Measurements from ENCODE around the gene ASL. TPM values are rescaled to one million over a fixed set of nuclear protein-coding genes. Genes with fewer than 3 reads are reported as not detected.

The ASL gene
- total and polyA plus RNA-seq, 4 donors = 10.4 to 33.2 (median 25.3) TPM

DNA sequence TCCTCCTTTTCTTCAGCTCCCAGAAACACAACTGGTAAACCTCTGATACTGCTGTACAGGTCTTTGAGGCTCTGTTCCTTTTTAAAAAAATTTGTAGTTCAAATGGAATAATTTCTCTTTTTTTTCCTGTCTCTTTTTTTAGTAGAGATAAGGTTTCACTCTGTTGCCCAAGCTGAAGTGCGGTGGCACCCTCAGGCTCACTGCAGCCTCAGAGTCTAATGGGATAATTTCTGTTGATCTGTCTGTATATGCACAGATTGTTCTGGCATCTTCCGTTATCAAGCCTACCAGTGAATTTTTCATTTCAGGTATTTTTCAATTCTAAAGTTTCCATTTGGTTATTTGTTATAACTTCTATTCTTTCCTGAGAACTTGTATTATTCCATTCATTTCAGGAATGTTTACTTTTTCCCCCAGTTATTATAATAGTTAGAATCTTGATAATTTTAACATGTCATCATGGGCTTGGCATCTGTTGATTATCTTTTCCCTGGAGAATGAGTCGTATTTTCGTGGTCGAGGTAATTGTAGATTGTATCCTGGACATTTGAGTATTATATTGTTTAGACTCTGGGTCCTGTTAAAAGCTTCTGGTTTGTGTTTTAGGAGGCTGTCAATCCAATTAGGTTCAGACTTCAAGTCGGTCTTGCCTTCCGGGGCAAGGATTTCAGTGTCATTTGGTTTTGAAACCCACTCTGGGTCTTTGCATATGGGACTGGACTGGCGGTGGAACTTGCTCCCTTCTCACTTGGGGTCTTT lies 63.6 kb downstream of the ASL start:
- peaks cover 14% of the 10 kb centered on the region for H3K4me1 ChIP-seq (ENCODE audit: control insufficient read depth, insufficient read depth, low read length)

DNA sequence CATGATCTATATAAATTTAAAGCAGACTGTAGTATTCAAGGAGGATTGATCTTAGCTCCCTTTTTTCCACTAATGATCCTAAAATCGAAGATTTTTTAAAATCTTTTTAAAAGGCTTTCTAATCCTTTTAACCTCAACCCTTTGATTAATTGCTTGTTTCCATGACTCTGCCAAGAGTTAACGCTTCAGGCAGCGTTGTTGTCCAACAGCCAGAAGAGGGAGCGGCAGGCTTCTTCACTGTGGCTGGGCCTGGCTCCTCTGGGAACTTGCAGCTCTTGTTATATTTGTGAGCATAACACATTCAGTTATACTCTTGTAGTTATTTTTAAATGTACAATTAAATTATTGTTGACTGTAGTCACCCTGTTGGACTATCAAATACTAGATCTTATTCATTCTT lies 65.3 kb downstream of the ASL start:
- no peak overlapping the region for H3K27ac ChIP-seq (ENCODE audit: low read depth, low read length)
- WGBS (ENCODE audit: insufficient coverage) = 43% methylated on average over 1 of the region's 4 CpGs
- H3K36me3 ChIP-seq (ENCODE audit: control insufficient read depth, insufficient read depth, low read length) = peaks cover 51% of the 10 kb centered on the region
- peak; percentile 26 to 86 (median 37) for DNase-seq (ENCODE audit: low read depth in 4 of 6, low spot score in 6 of 6)
- no peaks in the 10 kb centered on the region for H3K9me3 ChIP-seq (ENCODE audit: control insufficient read depth, insufficient read depth, low read length)
- no peaks in the 10 kb centered on the region for H3K27me3 ChIP-seq (ENCODE audit: control insufficient read depth, insufficient read depth, low read length)
- H3K4me3 ChIP-seq (ENCODE audit: low read depth, low read length) = no peak overlapping the region
- peaks cover 14% of the 10 kb centered on the region for H3K4me1 ChIP-seq (ENCODE audit: control insufficient read depth, insufficient read depth, low read length)

More for the DNA sequence above, 63.6 kb downstream of the ASL start:
- Histone ChIP-seq H3K27ac (ENCODE audit: low read depth, low read length) (no peak overlapping the region), H3K27me3 (ENCODE audit: control insufficient read depth, insufficient read depth, low read length) (no peaks in the 10 kb centered on the region), H3K4me3 (ENCODE audit: low read depth, low read length) (no peak overlapping the region), H3K36me3 (ENCODE audit: control insufficient read depth, insufficient read depth, low read length) (peaks cover 34% of the 10 kb centered on the region), H3K9me3 (ENCODE audit: control insufficient read depth, insufficient read depth, low read length) (no peaks in the 10 kb centered on the region)
- 40% methylated on average over 2 of the region's 8 CpGs for WGBS (ENCODE audit: insufficient coverage)
- no peak for DNase-seq (ENCODE audit: low read depth in 4 of 6, low spot score in 6 of 6)

DNA sequence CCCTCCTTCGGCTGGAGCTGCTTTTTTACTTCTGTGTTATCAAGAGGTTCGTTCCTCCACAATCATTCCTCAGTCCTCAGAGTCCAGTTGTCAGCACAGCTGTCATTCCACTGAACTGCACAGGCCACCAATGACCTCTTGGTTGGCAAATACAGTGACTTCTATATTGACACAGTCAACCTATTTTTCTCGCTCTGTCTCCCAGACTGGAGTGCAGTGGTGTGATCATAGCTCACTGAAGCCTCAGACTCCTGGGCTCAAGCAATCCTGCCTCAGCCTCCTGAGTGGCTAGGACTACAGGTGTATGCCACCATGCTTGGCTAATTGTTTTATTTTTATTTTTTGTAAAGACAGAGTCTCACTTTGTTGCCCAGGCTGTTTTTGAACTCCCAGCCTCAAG lies 66.7 kb downstream of the ASL start:
- peak in 1 of 6 donors; percentile 28 for DNase-seq (ENCODE audit: low read depth in 4 of 6, low spot score in 6 of 6)
- Histone ChIP-seq H3K4me1 (ENCODE audit: control insufficient read depth, insufficient read depth, low read length) (peaks cover 17% of the 10 kb centered on the region), H3K9me3 (ENCODE audit: control insufficient read depth, insufficient read depth, low read length) (no peaks in the 10 kb centered on the region), H3K4me3 (ENCODE audit: low read depth, low read length) (no peak overlapping the region), H3K27me3 (ENCODE audit: control insufficient read depth, insufficient read depth, low read length) (no peaks in the 10 kb centered on the region), H3K36me3 (ENCODE audit: control insufficient read depth, insufficient read depth, low read length) (peaks cover 52% of the 10 kb centered on the region), H3K27ac (ENCODE audit: low read depth, low read length) (no peak overlapping the region)
- WGBS (ENCODE audit: insufficient coverage) = 87% methylated on average over 3 of the region's 3 CpGs

DNA sequence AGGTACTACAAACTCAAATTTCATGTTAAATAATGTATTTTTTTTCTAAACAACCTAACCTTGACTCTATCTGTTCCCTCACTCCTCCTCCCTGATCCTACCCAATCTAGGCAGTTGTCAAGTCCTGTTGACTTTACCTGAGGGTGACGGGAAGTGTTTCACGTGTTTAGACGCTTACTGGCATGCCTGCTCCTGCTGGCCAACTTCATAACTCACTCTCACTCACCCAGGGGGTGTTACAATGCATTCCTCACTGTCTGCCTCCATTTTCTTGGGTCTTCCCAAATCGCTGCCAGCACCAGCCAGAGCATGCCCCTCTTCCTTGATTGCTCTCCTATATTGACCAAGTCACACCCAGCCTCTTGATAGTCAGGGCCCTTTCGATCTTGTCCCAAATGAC lies 67.4 kb downstream of the ASL start:
- Histone ChIP-seq H3K4me1 (ENCODE audit: control insufficient read depth, insufficient read depth, low read length) (peaks cover 17% of the 10 kb centered on the region), H3K27me3 (ENCODE audit: control insufficient read depth, insufficient read depth, low read length) (no peaks in the 10 kb centered on the region), H3K9me3 (ENCODE audit: control insufficient read depth, insufficient read depth, low read length) (no peaks in the 10 kb centered on the region), H3K4me3 (ENCODE audit: low read depth, low read length) (no peak overlapping the region), H3K36me3 (ENCODE audit: control insufficient read depth, insufficient read depth, low read length) (peaks cover 59% of the 10 kb centered on the region), H3K27ac (ENCODE audit: low read depth, low read length) (no peak overlapping the region)
- WGBS (ENCODE audit: insufficient coverage) = 78% methylated on average over 5 of the region's 5 CpGs
- no peak for DNase-seq (ENCODE audit: low read depth in 4 of 6, low spot score in 6 of 6)

Other genes starting within 250 kb of the ASL start
- gene VKORC1L1, start 202.7 kb upstream of the ASL start, total RNA-seq = 10 to 100 TPM; 16.5 to 34.7 TPM
- 10 to 100 TPM; 31.9 to 36.3 TPM for gene VKORC1L1, start 202.7 kb upstream of the ASL start, polyA plus RNA-seq (ENCODE audit: insufficient read length in 2 of 2)
- gene GUSB, start 93.6 kb upstream of the ASL start, total RNA-seq = 10 to 100 TPM; 20.8 to 30.4 TPM
- 10 to 100 TPM; 35.0 to 49.7 TPM for gene GUSB, start 93.6 kb upstream of the ASL start, polyA plus RNA-seq (ENCODE audit: insufficient read length in 2 of 2)
- gene CRCP, start 39.0 kb downstream of the ASL start, total RNA-seq = 10 to 100 TPM; 34.5 to 35.9 TPM
- gene CRCP, start 39.0 kb downstream of the ASL start, polyA plus RNA-seq (ENCODE audit: insufficient read length in 2 of 2) = 10 to 100 TPM; 40.2 to 42.7 TPM
- gene TPST1, start 129.5 kb downstream of the ASL start, total RNA-seq = 10 to 100 TPM; 59.6 to 77.4 TPM
- gene TPST1, start 129.5 kb downstream of the ASL start, polyA plus RNA-seq (ENCODE audit: insufficient read length in 2 of 2) = 10 to 100 TPM; 47.9 to 50.5 TPM

All from spinal cord (tissue), 10 donors.